ENCODE results near the gene MLLT1.
"Not testable (repeated sequence)": the region's sequence is repeated elsewhere in the genome, so short reads cannot be mapped to it uniquely, and the experiment has no call there.

Gene MLLT1, protein sequence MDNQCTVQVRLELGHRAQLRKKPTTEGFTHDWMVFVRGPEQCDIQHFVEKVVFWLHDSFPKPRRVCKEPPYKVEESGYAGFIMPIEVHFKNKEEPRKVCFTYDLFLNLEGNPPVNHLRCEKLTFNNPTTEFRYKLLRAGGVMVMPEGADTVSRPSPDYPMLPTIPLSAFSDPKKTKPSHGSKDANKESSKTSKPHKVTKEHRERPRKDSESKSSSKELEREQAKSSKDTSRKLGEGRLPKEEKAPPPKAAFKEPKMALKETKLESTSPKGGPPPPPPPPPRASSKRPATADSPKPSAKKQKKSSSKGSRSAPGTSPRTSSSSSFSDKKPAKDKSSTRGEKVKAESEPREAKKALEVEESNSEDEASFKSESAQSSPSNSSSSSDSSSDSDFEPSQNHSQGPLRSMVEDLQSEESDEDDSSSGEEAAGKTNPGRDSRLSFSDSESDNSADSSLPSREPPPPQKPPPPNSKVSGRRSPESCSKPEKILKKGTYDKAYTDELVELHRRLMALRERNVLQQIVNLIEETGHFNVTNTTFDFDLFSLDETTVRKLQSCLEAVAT

DNA sequence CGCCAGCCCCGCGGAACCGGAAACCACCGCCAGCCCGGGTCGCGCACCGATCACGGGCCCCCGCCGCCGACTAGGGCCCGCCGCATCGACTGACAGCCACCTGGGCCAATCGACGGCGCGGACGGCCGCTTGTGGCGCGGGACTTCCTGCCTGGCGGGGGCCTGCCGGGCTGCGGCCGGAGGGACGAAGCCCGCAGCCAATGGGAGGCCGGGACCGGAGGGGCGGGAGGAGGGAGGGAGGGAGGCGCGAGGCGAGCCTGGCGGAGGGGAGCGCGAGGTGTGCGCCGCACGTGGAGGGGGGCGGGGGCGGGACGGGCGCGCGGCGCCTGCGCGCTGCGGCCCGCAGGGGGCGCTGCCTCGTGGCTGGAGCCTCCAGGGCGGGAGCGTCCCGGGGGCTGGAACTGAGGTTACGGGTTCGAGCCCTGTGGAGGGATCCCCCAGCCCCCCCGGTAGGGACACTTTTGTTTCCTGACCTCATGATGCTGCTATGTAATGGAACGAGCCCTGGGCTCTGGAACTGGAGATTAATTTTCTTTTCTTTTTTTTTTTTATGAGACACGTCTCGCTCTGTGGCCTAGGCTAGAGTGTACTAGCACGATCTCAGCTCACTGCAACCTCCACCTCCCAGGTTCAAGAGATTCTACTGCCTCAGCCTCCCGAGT, at the start of gene MLLT1:
Gene MLLT1, minus strand, starts transcription at position 45 of the 661 bp plus-strand sequence. CDS start 191 bp downstream, outside the sequence.
- H3K9me3 ChIP-seq (replicated peaks in 1 of 11): peaks cover 13 to 40% (median 24%) of the 10 kb centered on the region in 11 experiments
- peaks cover 38 to 41% (median 40%) of the 10 kb centered on the region in 10 experiments for H3K4me1 ChIP-seq
- no peak for TF ChIP-seq Cebpa-rat (IDR thresholded peaks at IDR 0.05)
- no peaks in the 10 kb centered on the region for H3K27me3 ChIP-seq
- H3K9ac ChIP-seq: peak within 1 kb of the TSS; percentile 88 to 97 (median 94)
- H3K36me3 ChIP-seq: peaks cover 0 to 34% (median 22%) of the 10 kb centered on the region in 11 experiments; a peak in 19 of 22 replicates
- H3K4me2 ChIP-seq: peak within 1 kb of the TSS; percentile 91 to 99 (median 95)
- peaks cover 39 to 44% (median 42%) of the 10 kb centered on the region in 11 experiments; a peak in 21 of 22 replicates for H4K20me1 ChIP-seq
- H3K27ac ChIP-seq: peak within 1 kb of the TSS; percentile 81 to 90 (median 86)
- H3K4me3 ChIP-seq: peak within 1 kb of the TSS; percentile 87 to 98 (median 96)

DNA sequence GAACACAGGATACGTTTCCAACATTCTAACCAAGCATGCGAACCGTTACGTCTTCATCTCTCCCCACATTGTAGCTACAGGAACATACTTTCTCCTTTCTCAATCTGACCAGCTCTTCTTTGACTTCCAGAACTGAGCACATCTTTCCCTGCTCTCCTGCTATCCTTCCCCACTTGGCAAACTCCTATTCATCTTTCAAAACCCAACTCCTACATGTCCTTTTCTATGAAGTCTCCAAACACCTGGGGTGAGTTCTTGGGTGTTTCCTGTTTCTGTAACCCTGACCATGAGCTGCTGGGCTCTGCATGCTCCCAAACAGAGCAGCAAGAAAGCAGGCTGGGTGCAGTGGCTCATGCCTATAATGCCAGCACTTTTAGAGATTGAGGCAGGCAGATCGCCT, 47.0 kb upstream of the MLLT1 start:
- no peak overlapping the region for H3K27ac ChIP-seq
- no peaks in the 10 kb centered on the region for H4K20me1 ChIP-seq
- no peak for TF ChIP-seq Cebpa-rat (IDR thresholded peaks at IDR 0.05)

DNA sequence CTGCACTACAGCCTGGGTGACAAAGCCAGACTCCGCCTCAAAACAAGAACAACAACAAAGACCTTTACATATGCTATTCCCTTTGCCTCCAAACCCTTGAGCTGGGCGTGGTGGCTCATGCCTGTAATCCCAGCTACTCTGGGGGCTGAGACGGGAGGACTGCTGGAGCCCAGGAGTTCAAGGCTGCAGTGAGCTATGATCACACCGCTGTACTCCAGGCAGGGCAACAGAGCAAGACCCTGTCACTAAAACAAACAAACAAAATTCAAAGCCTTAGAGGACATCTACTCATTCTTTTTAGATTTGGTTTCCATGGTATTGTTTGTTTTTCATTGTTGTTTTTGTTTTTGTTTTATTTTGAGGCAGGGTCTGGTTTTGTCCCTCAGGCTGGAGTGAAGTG, 45.8 kb upstream of the MLLT1 start:
- TF ChIP-seq Cebpa-rat (IDR thresholded peaks at IDR 0.05): no peak
- no peaks in the 10 kb centered on the region for H4K20me1 ChIP-seq
- H3K27ac ChIP-seq: no peak overlapping the region
- H3K27me3 ChIP-seq: no peaks in the 10 kb centered on the region
- H3K4me2 ChIP-seq: no peak overlapping the region
- no peaks in the 10 kb centered on the region for H3K36me3 ChIP-seq
- H3K9me3 ChIP-seq (replicated peaks in 1 of 11): peaks cover 0 to 30% (median 11%) of the 10 kb centered on the region in 11 experiments; a peak in 13 of 22 replicates
- H3K4me3 ChIP-seq: no peak overlapping the region
- H3K4me1 ChIP-seq: peaks cover 0 to 7% (median 4%) of the 10 kb centered on the region in 10 experiments; a peak in 8 of 20 replicates
- no peak overlapping the region for H3K9ac ChIP-seq

More for the DNA sequence above, 47.0 kb upstream of the MLLT1 start:
- H3K36me3 ChIP-seq: no peaks in the 10 kb centered on the region
- peaks cover 0 to 30% (median 11%) of the 10 kb centered on the region in 11 experiments; a peak in 13 of 22 replicates for H3K9me3 ChIP-seq (replicated peaks in 1 of 11)
- H3K4me3 ChIP-seq: no peak overlapping the region
- H3K4me2 ChIP-seq: no peak overlapping the region
- H3K27me3 ChIP-seq: no peaks in the 10 kb centered on the region
- peaks cover 0 to 7% (median 4%) of the 10 kb centered on the region in 10 experiments; a peak in 8 of 20 replicates for H3K4me1 ChIP-seq
- H3K9ac ChIP-seq: no peak overlapping the region

DNA sequence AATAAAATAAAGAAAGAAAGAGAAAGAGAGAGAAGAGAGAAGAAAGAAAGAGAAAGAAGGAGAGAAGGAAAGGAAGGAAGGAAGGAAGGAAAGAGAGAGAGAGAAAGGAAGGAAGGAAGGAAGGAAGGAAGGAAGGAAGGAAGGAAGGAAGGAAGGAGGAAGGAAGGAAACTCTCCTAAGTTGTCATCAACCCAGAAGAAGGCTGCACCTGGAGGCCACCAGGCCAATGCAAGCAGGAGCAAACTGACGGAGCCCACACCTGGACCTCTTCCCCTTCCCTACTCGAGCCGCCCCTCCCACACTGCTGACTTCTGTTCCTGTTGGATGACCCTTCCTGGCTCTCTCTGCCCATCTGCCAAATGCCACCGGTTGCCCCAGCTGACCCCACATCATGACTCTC, 45.0 kb upstream of the MLLT1 start:
- no peaks in the 10 kb centered on the region for H3K27me3 ChIP-seq
- TF ChIP-seq Cebpa-rat (IDR thresholded peaks at IDR 0.05): no peak
- peaks cover 0 to 30% (median 11%) of the 10 kb centered on the region in 11 experiments; a peak in 13 of 22 replicates for H3K9me3 ChIP-seq (replicated peaks in 1 of 11)

DNA sequence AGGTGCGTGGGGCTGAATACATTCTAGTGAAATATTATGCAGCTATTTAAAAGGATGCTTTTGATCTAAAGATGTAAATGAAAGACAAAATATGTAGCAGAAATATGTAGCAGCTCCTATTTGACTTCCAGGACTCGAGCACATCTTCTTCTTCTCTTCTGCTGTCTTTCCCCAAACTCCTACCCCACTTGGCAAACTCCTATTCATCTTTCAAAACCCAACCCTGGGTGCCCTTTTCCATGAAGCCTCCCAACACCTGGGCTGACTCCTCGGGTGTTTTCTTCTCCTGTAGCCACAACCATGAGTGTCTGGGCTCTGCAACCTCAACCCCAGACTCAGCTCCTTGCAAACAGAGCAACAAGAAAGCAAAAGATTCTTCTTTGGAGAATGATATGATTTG, 42.5 kb upstream of the MLLT1 start:
- peaks cover 0 to 7% (median 4%) of the 10 kb centered on the region in 10 experiments; a peak in 8 of 20 replicates for H3K4me1 ChIP-seq
- TF ChIP-seq Cebpa-rat (IDR thresholded peaks at IDR 0.05): no peak
- no peaks in the 10 kb centered on the region for H3K27me3 ChIP-seq
- no peak overlapping the region for H3K4me2 ChIP-seq
- no peaks in the 10 kb centered on the region for H3K36me3 ChIP-seq
- no peak overlapping the region for H3K27ac ChIP-seq
- peaks cover 0 to 30% (median 11%) of the 10 kb centered on the region in 11 experiments; a peak in 13 of 22 replicates for H3K9me3 ChIP-seq (replicated peaks in 1 of 11)
- H4K20me1 ChIP-seq: no peaks in the 10 kb centered on the region
- no peak overlapping the region for H3K9ac ChIP-seq
- no peak overlapping the region for H3K4me3 ChIP-seq

More for the DNA sequence above, 45.0 kb upstream of the MLLT1 start:
- H3K9ac ChIP-seq: no peak overlapping the region
- H3K4me3 ChIP-seq: no peak overlapping the region
- H3K36me3 ChIP-seq: no peaks in the 10 kb centered on the region
- peak overlapping the region in 2 of 11 experiments; percentile 5 to 40; a peak in 1 of 22 replicates for H3K27ac ChIP-seq
- peaks cover 0 to 7% (median 4%) of the 10 kb centered on the region in 10 experiments; a peak in 8 of 20 replicates for H3K4me1 ChIP-seq
- no peaks in the 10 kb centered on the region for H4K20me1 ChIP-seq
- peak overlapping the region in 5 of 11 experiments; percentile 10 to 25 (median 19); a peak in 5 of 22 replicates for H3K4me2 ChIP-seq

DNA sequence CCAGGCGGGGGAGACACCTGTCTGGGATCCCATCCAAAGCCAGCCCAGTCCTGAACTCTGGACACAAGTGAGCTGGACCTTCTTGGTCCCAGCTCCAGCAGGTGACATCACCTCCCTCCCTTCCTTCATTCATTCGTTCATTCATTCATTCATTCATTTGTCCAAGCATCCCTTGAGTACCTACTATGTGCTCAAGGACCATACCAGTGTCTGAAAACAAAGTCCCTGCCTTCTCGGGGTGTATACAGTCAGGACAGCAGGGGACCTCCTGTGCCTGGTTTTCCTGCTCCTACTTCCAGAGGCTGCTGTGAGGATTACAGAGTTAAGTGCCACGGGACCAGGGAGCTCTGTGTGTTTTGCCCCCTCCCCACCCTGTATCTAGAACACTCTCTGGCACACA, 39.6 kb upstream of the MLLT1 start:
- Histone ChIP-seq H3K27me3 (no peaks in the 10 kb centered on the region), H3K9ac (no peak overlapping the region), H3K4me3 (no peak overlapping the region), H3K9me3 (replicated peaks in 1 of 11) (peaks cover 0 to 24% (median 11%) of the 10 kb centered on the region in 11 experiments; a peak in 14 of 22 replicates), H3K27ac (no peak overlapping the region), H3K36me3 (no peaks in the 10 kb centered on the region), H3K4me2 (no peak overlapping the region), H4K20me1 (no peaks in the 10 kb centered on the region), H3K4me1 (no peaks in the 10 kb centered on the region)
- TF ChIP-seq Cebpa-rat (IDR thresholded peaks at IDR 0.05): no peak

DNA sequence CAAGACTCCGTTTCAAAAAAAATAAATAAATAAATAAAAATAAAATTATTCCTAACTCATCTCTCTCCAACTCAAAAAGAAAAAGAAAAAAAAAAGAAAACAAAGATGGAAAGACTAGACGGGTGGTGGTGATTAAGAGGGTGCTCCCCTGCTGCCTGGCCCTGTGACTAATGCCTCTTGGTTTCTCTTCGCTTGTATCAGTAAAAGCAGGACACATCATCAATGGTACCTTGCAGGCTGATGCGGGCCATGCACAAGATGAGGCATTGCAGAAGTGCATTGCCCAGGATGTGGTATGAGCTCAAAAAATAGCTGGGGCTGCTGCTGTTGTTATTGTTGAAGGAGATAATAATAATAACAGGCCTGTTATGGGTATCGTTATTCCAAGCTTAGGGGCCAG, 39.0 kb upstream of the MLLT1 start:
- TF ChIP-seq Cebpa-rat (IDR thresholded peaks at IDR 0.05): no peak
- Histone ChIP-seq H3K4me2 (no peak overlapping the region), H3K4me3 (no peak overlapping the region), H3K4me1 (no peaks in the 10 kb centered on the region), H3K9ac (no peak overlapping the region), H3K27me3 (no peaks in the 10 kb centered on the region), H3K36me3 (no peaks in the 10 kb centered on the region), H3K27ac (no peak overlapping the region), H3K9me3 (replicated peaks in 1 of 11) (peaks cover 2 to 24% (median 14%) of the 10 kb centered on the region in 11 experiments; a peak in 21 of 22 replicates), H4K20me1 (no peaks in the 10 kb centered on the region)

DNA sequence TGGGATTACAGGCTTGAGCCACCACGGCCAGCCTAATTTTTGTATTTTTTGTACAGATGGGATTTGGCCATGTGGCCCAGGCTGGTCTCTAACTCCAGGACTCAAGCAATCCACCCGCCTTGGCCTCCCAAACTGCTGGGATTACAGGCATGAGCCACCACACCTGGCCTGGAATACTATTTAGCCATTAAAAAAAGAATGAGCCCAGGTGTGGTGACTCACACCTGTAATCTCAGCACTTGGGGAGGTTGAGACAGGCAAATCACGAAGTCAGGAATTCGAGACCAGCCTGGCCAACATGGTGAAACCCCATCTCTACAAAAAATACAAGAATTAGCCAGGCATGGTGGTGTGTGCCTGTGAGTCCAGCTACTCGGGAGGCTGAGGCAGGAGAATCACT, 35.9 kb upstream of the MLLT1 start:
- H3K36me3 ChIP-seq, H3K4me3 ChIP-seq, H4K20me1 ChIP-seq, H3K27ac ChIP-seq, H3K4me1 ChIP-seq, H3K9ac ChIP-seq, H3K4me2 ChIP-seq, H3K27me3 ChIP-seq: not testable (repeated sequence)
- H3K9me3 ChIP-seq (replicated peaks in 1 of 11): peaks cover 9 to 29% (median 25%) of the 10 kb centered on the region in 11 experiments; a peak in 19 of 22 replicates

Data from BLaER1 treated with 17β-estradiol and CSF1 and Interleukin-3, amounts not matched to agents 10 nM and 100 nM (cell line).